ENCODE data around the gene PACSIN2.

PACSIN2 gene

DNA sequence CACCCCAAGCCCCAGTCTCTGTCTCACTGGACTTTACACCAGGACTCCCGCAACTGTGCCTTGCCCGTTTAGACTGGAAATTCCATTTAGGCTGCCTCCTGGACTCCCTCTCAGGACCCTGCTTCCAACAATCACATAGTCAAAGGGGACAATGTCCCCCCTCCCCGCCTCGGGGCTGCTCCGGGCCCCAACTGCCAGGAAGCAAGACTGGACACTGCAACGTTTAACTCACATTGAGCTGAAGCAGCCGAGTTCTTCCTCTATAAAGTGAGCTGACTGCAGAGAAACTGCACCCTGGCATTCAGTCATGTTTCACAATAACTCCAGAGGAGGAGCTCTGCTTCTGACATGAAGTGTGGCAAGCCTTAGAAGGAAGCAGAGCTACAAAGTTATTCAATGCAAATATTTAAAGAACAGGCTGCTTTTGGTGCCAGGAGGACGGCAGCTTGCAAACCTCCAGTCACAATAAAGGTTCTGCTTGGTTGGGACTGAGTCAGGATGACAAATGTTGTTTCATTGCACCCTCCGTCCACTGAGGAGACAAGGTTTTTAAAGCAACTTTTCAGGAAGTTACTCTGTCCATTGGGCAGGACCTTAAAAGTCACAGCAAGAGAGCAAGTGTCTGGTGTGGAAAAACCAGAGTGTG is 19.9 kb downstream of the PACSIN2 start:
- H3K27ac ChIP-seq: peak overlapping the region; percentile 88
- TF ChIP-seq, protein P1, sequence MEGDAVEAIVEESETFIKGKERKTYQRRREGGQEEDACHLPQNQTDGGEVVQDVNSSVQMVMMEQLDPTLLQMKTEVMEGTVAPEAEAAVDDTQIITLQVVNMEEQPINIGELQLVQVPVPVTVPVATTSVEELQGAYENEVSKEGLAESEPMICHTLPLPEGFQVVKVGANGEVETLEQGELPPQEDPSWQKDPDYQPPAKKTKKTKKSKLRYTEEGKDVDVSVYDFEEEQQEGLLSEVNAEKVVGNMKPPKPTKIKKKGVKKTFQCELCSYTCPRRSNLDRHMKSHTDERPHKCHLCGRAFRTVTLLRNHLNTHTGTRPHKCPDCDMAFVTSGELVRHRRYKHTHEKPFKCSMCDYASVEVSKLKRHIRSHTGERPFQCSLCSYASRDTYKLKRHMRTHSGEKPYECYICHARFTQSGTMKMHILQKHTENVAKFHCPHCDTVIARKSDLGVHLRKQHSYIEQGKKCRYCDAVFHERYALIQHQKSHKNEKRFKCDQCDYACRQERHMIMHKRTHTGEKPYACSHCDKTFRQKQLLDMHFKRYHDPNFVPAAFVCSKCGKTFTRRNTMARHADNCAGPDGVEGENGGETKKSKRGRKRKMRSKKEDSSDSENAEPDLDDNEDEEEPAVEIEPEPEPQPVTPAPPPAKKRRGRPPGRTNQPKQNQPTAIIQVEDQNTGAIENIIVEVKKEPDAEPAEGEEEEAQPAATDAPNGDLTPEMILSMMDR (IDR thresholded peaks at IDR 0.05): no peak
- no peak for TF ChIP-seq ZFX (IDR thresholded peaks at IDR 0.05; ENCODE audit: borderline replicate concordance)

DNA sequence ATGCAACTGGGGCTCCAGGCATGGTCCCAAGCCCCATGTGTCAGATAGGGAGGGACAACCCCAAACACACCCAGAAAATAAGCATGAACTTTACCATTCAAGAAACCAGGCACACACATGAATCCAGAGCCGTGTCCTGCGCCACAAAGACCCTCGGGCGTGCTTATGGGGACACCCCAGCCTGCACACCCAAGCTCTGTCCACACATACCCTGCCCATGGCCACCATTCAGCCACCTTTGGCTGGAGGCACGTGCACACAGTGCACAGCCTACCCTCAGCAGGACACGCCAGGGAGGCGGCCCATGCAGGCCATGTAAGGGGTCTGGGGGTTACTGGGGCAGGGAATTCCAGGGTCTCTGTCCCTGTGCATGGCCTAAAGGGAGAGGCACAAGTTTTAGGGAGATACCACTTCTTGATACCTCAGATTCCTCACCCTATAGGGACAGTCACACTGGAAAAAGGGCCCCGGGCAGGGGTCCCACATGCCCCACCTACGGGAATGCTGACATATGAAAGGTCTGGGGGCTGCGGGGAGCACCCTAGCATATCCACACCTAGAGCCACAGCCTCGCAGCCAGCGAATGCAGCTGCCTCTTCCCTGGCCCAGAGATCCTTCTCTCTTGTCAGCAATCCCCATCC is 20.6 kb downstream of the PACSIN2 start:
- H3K27ac ChIP-seq: peak overlapping the region; percentile 88
- TF ChIP-seq, protein P1 (IDR thresholded peaks at IDR 0.05): no peak
- no peak for TF ChIP-seq ZFX (IDR thresholded peaks at IDR 0.05; ENCODE audit: borderline replicate concordance)

- H3K27ac ChIP-seq: peak overlapping the region; percentile 88
Measured at GRCh38 chr22:42993651-42994275, 21.2 kb downstream of the PACSIN2 start.

DNA sequence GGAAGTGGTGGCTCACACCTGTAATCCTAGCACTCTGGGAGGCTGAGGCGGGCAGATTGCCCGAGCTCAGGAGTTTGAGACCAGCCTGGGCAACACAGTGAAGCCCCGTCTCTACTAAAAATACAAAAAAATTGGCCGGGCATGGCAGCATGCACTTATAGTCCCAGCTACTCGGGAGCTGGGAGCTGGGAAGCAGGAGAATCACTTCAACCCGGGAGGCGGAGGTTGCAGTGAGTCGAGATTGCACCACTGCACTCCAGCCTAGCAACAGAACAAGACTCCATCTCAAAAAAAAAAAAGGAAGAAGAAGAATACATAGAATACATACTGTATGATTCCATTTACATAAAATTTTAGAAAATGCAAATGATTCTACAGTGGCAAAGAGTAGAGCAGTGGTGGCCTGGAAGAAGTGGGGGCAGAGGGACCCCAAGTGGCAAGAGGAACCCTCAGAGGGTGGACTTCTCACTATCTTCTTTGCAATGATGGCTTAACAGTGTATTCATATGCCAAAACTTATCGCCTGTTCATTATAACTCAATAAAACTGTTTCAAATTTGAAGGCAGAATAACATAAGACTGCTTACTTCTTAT is 22.0 kb downstream of the PACSIN2 start:
- no peak for TF ChIP-seq ZFX (IDR thresholded peaks at IDR 0.05; ENCODE audit: borderline replicate concordance)
- TF ChIP-seq, protein P1 (IDR thresholded peaks at IDR 0.05): no peak
- H3K27ac ChIP-seq: peak overlapping the region; percentile 88

More at GRCh38 chr22:42993651-42994275, 21.2 kb downstream of the PACSIN2 start:
- no peak for TF ChIP-seq ZFX (IDR thresholded peaks at IDR 0.05; ENCODE audit: borderline replicate concordance)
- TF ChIP-seq, protein P1 (IDR thresholded peaks at IDR 0.05): no peak

- TF ChIP-seq ZFX (IDR thresholded peaks at IDR 0.05; ENCODE audit: borderline replicate concordance): no peak
- TF ChIP-seq, protein P1 (IDR thresholded peaks at IDR 0.05): no peak
- no peak overlapping the region for H3K27ac ChIP-seq
Measured at GRCh38 chr22:42992092-42992491, 22.9 kb downstream of the PACSIN2 start.

GRCh38 chr22:42991010-42991651 is 23.8 kb downstream of the PACSIN2 start:
- TF ChIP-seq, protein P1 (IDR thresholded peaks at IDR 0.05): no peak
- TF ChIP-seq ZFX (IDR thresholded peaks at IDR 0.05; ENCODE audit: borderline replicate concordance): no peak
- H3K27ac ChIP-seq: no peak overlapping the region
